ENCODE data around the gene TOR1B.

Gene TOR1B

GRCh38 chr9:129854588-129855110, 51.7 kb downstream of the TOR1B start:
- Histone ChIP-seq H3K9me3 (replicated peaks; ENCODE audit: insufficient read depth, low read length) (no peaks in the 10 kb centered on the region), H3K27ac (ENCODE audit: low read length) (no peak overlapping the region), H2AFZ (ENCODE audit: low read length) (no peak overlapping the region), H3K79me2 (ENCODE audit: low read length) (no peaks in the 10 kb centered on the region), H4K20me1 (ENCODE audit: insufficient read depth, low read length) (no peaks in the 10 kb centered on the region), H3K27me3 (replicated peaks; ENCODE audit: insufficient read depth, low read length) (no peaks in the 10 kb centered on the region), H3K4me2 (ENCODE audit: low read depth, low read length) (no peak overlapping the region), H3F3A (ENCODE audit: insufficient read depth, low read length) (no peaks in the 10 kb centered on the region), H3K4me3 (ENCODE audit: low read length) (no peak overlapping the region), H3K36me3 (replicated peaks; ENCODE audit: insufficient read depth, low read length) (no peaks in the 10 kb centered on the region), H3K4me1 (ENCODE audit: low read length) (no peaks in the 10 kb centered on the region), H3K9me2 (replicated peaks; ENCODE audit: insufficient read depth, low read length) (no peaks in the 10 kb centered on the region), H3K9ac (ENCODE audit: low read length) (no peak overlapping the region)
- DNase-seq: no peak
- TF ChIP-seq CTCF (IDR thresholded peaks at IDR 0.05; ENCODE audit: low read length) (no peak), EZH2 (optimal IDR thresholded peaks at IDR 0.05; ENCODE audit: low read depth, low read length) (no peak), EZH2phosphoT487 (IDR thresholded peaks at IDR 0.05; ENCODE audit: low read length) (no peak)

DNA sequence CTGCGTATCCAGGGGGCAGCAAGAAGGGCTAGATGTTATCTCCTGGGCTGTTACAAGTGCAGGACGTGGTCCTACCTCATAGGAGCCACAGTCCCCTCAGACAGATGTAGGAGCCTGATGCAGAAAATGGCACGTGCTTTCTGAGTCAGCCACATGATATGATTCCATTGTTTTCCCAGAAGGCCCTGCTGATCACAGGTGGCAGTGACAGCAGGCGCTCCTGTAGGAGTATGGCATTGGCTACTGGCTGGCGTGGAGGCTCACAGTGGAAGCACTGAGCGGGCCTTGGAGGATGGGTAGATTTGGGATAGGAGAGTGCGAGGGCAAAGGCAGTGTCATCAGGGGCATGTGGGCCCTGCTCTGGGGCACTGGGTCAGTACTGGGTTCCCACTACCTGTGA, 54.2 kb downstream of the TOR1B start:
- no peak overlapping the region for H3K9ac ChIP-seq (ENCODE audit: low read length)
- no peak overlapping the region for H3K27ac ChIP-seq (ENCODE audit: low read length)
- no peak for DNase-seq
- no peaks in the 10 kb centered on the region for H3F3A ChIP-seq (ENCODE audit: insufficient read depth, low read length)
- H3K27me3 ChIP-seq (replicated peaks; ENCODE audit: insufficient read depth, low read length): no peaks in the 10 kb centered on the region
- no peak for TF ChIP-seq EZH2 (optimal IDR thresholded peaks at IDR 0.05; ENCODE audit: low read depth, low read length)
- TF ChIP-seq EZH2phosphoT487 (IDR thresholded peaks at IDR 0.05; ENCODE audit: low read length): no peak
- no peak for TF ChIP-seq CTCF (IDR thresholded peaks at IDR 0.05; ENCODE audit: low read length)
- H3K4me2 ChIP-seq (ENCODE audit: low read depth, low read length): no peak overlapping the region
- no peak overlapping the region for H2AFZ ChIP-seq (ENCODE audit: low read length)
- H3K36me3 ChIP-seq (replicated peaks; ENCODE audit: insufficient read depth, low read length): no peaks in the 10 kb centered on the region
- no peaks in the 10 kb centered on the region for H3K9me3 ChIP-seq (replicated peaks; ENCODE audit: insufficient read depth, low read length)
- no peaks in the 10 kb centered on the region for H3K79me2 ChIP-seq (ENCODE audit: low read length)
- no peaks in the 10 kb centered on the region for H3K4me1 ChIP-seq (ENCODE audit: low read length)
- H3K9me2 ChIP-seq (replicated peaks; ENCODE audit: insufficient read depth, low read length): no peaks in the 10 kb centered on the region
- no peak overlapping the region for H3K4me3 ChIP-seq (ENCODE audit: low read length)
- H4K20me1 ChIP-seq (ENCODE audit: insufficient read depth, low read length): no peaks in the 10 kb centered on the region

GRCh38 chr9:129858167-129858962, 55.4 kb downstream of the TOR1B start:
- Histone ChIP-seq H3K4me2 (ENCODE audit: low read depth, low read length) (no peak overlapping the region), H3K9me2 (replicated peaks; ENCODE audit: insufficient read depth, low read length) (no peaks in the 10 kb centered on the region), H3K27ac (ENCODE audit: low read length) (no peak overlapping the region), H3K27me3 (replicated peaks; ENCODE audit: insufficient read depth, low read length) (no peaks in the 10 kb centered on the region), H3F3A (ENCODE audit: insufficient read depth, low read length) (no peaks in the 10 kb centered on the region), H4K20me1 (ENCODE audit: insufficient read depth, low read length) (no peaks in the 10 kb centered on the region), H3K9me3 (replicated peaks; ENCODE audit: insufficient read depth, low read length) (no peaks in the 10 kb centered on the region), H3K36me3 (replicated peaks; ENCODE audit: insufficient read depth, low read length) (no peaks in the 10 kb centered on the region), H3K4me1 (ENCODE audit: low read length) (no peaks in the 10 kb centered on the region), H3K4me3 (ENCODE audit: low read length) (no peak overlapping the region), H3K79me2 (ENCODE audit: low read length) (no peaks in the 10 kb centered on the region), H2AFZ (ENCODE audit: low read length) (no peak overlapping the region), H3K9ac (ENCODE audit: low read length) (no peak overlapping the region)
- no peak for TF ChIP-seq EZH2 (optimal IDR thresholded peaks at IDR 0.05; ENCODE audit: low read depth, low read length)
- TF ChIP-seq EZH2phosphoT487 (IDR thresholded peaks at IDR 0.05; ENCODE audit: low read length): no peak
- no peak for TF ChIP-seq CTCF (IDR thresholded peaks at IDR 0.05; ENCODE audit: low read length)
- no peak for DNase-seq

Measured in MM.1S (cell line).